ENCODE measurements around the gene TULP4.

Gene TULP4

DNA sequence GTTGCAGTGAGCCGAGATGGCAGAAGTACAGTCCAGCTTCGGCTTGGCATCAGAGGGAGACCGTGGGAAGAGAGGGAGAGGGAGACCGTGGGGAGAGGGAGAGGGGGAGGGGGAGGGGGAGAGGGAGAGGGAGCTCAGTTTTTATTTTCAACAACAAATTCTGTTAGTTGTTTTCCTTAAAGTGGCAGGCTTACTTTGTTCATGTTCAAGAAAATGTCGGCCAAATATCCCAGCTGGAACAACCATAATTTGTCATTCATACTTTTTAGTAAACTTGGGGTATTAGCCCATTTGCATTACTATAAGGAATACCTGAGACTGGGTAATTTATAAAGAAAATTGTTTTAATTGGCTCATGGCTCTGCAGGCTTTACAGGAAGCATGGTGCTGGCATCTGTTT, 2.5 kb upstream of the TULP4 start:
- no peak overlapping the region for H3K4me3 ChIP-seq (ENCODE audit: low read length)
- TF ChIP-seq, protein P1, sequence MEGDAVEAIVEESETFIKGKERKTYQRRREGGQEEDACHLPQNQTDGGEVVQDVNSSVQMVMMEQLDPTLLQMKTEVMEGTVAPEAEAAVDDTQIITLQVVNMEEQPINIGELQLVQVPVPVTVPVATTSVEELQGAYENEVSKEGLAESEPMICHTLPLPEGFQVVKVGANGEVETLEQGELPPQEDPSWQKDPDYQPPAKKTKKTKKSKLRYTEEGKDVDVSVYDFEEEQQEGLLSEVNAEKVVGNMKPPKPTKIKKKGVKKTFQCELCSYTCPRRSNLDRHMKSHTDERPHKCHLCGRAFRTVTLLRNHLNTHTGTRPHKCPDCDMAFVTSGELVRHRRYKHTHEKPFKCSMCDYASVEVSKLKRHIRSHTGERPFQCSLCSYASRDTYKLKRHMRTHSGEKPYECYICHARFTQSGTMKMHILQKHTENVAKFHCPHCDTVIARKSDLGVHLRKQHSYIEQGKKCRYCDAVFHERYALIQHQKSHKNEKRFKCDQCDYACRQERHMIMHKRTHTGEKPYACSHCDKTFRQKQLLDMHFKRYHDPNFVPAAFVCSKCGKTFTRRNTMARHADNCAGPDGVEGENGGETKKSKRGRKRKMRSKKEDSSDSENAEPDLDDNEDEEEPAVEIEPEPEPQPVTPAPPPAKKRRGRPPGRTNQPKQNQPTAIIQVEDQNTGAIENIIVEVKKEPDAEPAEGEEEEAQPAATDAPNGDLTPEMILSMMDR (IDR thresholded peaks at IDR 0.05; ENCODE audit: insufficient read depth, low read depth, low read length, missing control alignments) = no peak
- no peak for DNase-seq (ENCODE audit: low read depth)

DNA sequence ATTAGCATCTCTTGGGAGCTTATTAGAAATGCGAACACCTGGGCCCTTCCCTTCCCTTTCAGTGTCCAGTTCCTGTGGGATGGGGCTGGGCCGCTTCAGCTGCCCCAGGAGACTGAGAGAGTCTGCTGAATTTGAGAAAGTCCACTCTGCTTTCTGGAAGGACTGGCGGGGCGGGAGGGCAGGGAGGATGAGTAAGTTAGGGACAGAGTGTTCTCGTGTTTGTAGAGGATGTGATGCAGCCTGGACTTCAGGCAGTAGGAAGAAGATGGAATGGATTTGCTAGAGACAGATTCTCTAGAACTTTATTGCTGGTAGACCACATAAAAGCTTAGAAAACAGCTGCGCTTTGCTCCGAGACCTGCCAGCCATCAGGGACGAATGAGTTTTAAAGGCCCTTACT, 1.1 kb upstream of the TULP4 start:
- TF ChIP-seq, protein P1 (IDR thresholded peaks at IDR 0.05; ENCODE audit: insufficient read depth, low read depth, low read length, missing control alignments) = no peak
- DNase-seq (ENCODE audit: low read depth) = no peak
- H3K4me3 ChIP-seq (ENCODE audit: low read length) = no peak overlapping the region

DNA sequence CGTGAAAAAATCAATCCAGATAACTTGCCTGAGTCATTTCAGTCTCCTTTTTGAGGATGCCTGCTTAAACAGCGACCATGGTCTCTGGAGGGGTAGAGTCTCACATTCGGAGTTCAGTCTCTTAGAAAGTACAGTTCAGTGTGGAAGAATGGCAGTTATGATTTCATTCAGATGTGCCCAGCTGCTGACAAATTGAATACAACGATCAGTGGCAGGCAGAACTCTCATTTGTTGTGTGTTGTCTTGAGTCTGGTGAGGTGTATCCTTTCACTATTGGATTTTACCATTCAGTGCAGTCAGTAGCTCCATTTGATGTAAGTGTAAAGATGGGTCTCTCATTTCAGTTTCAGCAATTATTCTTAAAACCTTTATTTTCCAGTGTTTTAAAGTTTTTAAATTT, 639 bp upstream of the TULP4 start:
- H3K4me3 ChIP-seq (ENCODE audit: low read length) = no peak overlapping the region
- TF ChIP-seq, protein P1 (IDR thresholded peaks at IDR 0.05; ENCODE audit: insufficient read depth, low read depth, low read length, missing control alignments) = no peak
- DNase-seq (ENCODE audit: low read depth) = no peak

DNA sequence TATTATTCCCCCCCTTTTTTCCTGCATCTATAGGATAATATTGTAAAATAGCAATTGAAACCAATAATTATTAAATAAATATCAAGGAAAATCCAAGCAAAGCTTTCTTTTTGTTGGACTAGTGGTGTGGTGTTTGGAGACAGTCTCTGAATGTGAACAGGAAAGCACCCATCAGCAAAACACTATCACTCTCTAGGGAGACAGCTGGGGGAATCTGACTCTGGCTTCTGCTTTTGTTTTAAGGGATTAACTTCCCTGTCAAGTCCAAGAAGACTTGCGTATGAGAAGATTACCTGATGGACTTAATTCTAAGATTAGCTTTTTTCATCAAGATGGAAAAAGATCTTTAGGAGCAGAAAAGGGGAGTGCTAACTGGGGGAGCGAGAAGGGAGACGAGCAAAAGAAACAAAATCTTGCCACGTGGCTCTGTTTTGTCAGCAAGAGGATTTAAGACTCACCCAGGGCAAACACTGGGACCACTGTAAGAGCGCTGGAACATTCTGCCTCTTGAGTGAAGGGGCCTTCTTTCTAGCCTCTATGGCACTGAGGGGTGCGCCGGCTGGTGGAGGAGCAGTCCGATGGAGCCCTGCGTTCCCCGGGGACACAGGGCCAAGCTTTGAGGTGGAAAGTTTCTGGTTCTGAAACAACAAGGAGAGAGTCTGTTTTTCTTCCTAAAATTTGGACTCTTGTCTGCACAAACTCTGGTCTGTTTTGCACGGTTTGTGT, 570 bp downstream of the TULP4 start:
- DNase-seq (ENCODE audit: low read depth) = no peak
- no peak overlapping the region for H3K4me3 ChIP-seq (ENCODE audit: low read length)
- TF ChIP-seq, protein P1 (IDR thresholded peaks at IDR 0.05; ENCODE audit: insufficient read depth, low read depth, low read length, missing control alignments) = no peak

DNA sequence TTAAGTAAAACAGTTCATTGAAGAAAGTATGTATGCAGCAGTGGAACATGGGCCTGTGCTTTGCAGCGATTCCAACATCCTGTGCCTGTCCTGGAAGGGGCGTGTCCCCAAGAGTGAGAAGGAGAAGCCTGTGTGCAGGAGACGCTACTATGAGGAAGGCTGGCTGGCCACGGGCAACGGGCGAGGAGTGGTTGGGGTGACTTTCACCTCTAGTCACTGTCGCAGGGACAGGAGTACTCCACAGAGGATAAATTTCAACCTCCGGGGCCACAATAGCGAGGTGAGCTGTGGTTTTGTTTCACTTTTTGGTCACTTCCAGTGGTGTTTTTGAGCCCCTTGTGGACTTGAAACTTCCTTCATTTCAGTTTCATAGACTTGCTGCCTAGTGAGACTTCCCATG, 1.7 kb downstream of the TULP4 start:
- TF ChIP-seq, protein P1 (IDR thresholded peaks at IDR 0.05; ENCODE audit: insufficient read depth, low read depth, low read length, missing control alignments) = no peak
- no peak for DNase-seq (ENCODE audit: low read depth)
- no peak overlapping the region for H3K4me3 ChIP-seq (ENCODE audit: low read length)

DNA sequence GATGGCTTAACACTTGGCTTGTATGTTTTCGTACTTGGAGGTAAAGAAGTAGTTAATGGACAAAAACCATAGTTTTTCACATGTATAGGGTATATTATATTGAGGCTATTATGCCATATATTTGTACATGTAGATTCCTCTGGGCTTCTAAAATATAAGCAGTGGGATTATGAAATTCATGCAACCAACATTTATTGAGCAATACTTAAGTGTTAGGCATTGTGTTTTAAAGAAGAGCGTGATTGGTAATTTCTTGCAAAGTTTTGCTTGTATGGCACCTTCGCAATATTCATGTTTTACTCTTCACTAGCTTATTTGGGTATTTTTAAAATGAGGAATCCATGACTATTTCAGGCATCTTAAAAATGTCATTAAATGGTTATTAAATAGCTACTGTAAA, 2.5 kb downstream of the TULP4 start:
- DNase-seq (ENCODE audit: low read depth) = no peak
- TF ChIP-seq, protein P1 (IDR thresholded peaks at IDR 0.05; ENCODE audit: insufficient read depth, low read depth, low read length, missing control alignments) = no peak
- no peak overlapping the region for H3K4me3 ChIP-seq (ENCODE audit: low read length)

DNA sequence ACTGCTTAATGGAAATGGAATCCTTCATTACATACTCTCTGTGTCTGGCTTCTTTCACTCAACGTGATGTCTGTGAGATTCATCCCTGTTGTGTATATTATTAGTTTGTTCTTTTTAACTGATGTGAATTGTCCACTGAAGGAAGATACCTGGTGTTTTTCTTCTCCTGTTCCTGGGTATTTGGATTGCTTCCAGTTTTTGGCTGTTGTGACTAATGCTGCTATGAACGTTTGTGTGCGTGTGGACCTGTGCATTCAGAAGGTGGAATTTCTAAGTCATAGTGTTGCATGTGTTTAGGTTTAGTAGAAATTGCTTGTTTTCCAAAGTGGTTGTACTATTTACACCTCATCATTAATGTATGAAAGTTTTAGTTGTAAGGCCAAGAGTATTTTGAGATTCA, 3.8 kb downstream of the TULP4 start:
- TF ChIP-seq, protein P1 (IDR thresholded peaks at IDR 0.05; ENCODE audit: insufficient read depth, low read depth, low read length, missing control alignments) = no peak
- DNase-seq (ENCODE audit: low read depth) = peak; percentile 89
- H3K4me3 ChIP-seq (ENCODE audit: low read length) = no peak overlapping the region

All from epithelial cell of esophagus (primary cell).